Melanocyte of skin (primary cell): ENCODE measurements around the gene ADAMTSL2. TPM values are rescaled to one million over a fixed set of nuclear protein-coding genes. Genes with fewer than 3 reads are reported as not detected.

Experiments used
- total RNA-seq, 2 donors: library from RNA; depleted of rRNA; stranded (reverse); fragments of >200 nt; gene quantifications; 2 replicates each; pipeline ENCODE4 v1.2.3, GENCODE V29; 2012

ADAMTSL2 gene
- not detected for total RNA-seq

GRCh38 chr9:133534346-133535291, at the start of gene ADAMTSL2:
TSS of gene ADAMTSL2 (plus strand) at chr9:133534704. CDS start at chr9:133536713, 2,009 bp downstream.

GRCh38 chr9:133524679-133525228, 9.8 kb upstream of the ADAMTSL2 start, which contains the start of gene MYMK:
TSS of gene MYMK (minus strand) at chr9:133524959. CDS start at chr9:133524844, 115 bp downstream.

GRCh38 chr9:133609311-133610098, 75.0 kb downstream of the ADAMTSL2 start, which contains the start of gene FAM163B:
TSS of gene FAM163B (minus strand) at chr9:133609389. CDS start at chr9:133580223, 29,166 bp downstream.

Other genes with a start within 250 kb of the ADAMTSL2 start
- 10 to 100 TPM in 1 of 2 donors, 1 to 10 TPM in 1; 5.9 to 13.0 TPM for gene SURF6, start 198.5 kb upstream of the ADAMTSL2 start, total RNA-seq
- 10 to 100 TPM; 13.4 to 17.6 TPM for gene MED22, start 186.6 kb upstream of the ADAMTSL2 start, total RNA-seq
- 1,000 to 10,000 TPM in 1 of 2 donors, 100 to 1,000 TPM in 1; 802 to 1,411 TPM for gene RPL7A, start 186.5 kb upstream of the ADAMTSL2 start, total RNA-seq
- gene SURF1, start 178.2 kb upstream of the ADAMTSL2 start, total RNA-seq = 10 to 100 TPM; 18.2 to 19.6 TPM
- gene SURF2, start 178.2 kb upstream of the ADAMTSL2 start, total RNA-seq = 10 to 100 TPM; 18.3 to 18.9 TPM
- 100 to 1,000 TPM; 233 to 367 TPM for gene SURF4, start 158.6 kb upstream of the ADAMTSL2 start, total RNA-seq
- 1 to 10 TPM; 2.0 to 4.1 TPM for gene STKLD1, start 158.3 kb upstream of the ADAMTSL2 start, total RNA-seq
- 10 to 100 TPM in 1 of 2 donors, 1 to 10 TPM in 1; 9.6 to 18.3 TPM for gene REXO4, start 116.7 kb upstream of the ADAMTSL2 start, total RNA-seq
- 1 to 10 TPM in 1 of 2 donors, under 1 TPM in 1; 1.00 to 1.7 TPM for gene ADAMTS13, start 112.3 kb upstream of the ADAMTSL2 start, total RNA-seq
- gene CACFD1, start 74.7 kb upstream of the ADAMTSL2 start, total RNA-seq = 1 to 10 TPM; 2.7 to 4.1 TPM
- gene SLC2A6, start 55.6 kb upstream of the ADAMTSL2 start, total RNA-seq = 10 to 100 TPM; 31.3 to 39.6 TPM
- not detected for gene MYMK, start 9.7 kb upstream of the ADAMTSL2 start, total RNA-seq
- not detected for gene FAM163B, start 74.7 kb downstream of the ADAMTSL2 start, total RNA-seq
- gene DBH, start 101.7 kb downstream of the ADAMTSL2 start, total RNA-seq = not detected
- gene SARDH, start 203.6 kb downstream of the ADAMTSL2 start, total RNA-seq = 1 to 10 TPM; 3.4 to 5.0 TPM